AG09319 (cell line): ENCODE data around the gene SELENOO.

Source experiments
- DNase-seq: peaks from one replicate; pipeline ENCODE4 v3.0.0-alpha.2; 2010; ENCODE audit warnings: low read depth; ENCODE audit errors: extremely low read depth
- CTCF ChIP-seq: IDR thresholded peaks from 2 replicates; pipeline ENCODE4 v1.5.1; 2011; ENCODE audit warnings: low read depth, mild to moderate bottlenecking, inconsistent platforms, low read length, moderate library complexity

SELENOO gene, protein sequence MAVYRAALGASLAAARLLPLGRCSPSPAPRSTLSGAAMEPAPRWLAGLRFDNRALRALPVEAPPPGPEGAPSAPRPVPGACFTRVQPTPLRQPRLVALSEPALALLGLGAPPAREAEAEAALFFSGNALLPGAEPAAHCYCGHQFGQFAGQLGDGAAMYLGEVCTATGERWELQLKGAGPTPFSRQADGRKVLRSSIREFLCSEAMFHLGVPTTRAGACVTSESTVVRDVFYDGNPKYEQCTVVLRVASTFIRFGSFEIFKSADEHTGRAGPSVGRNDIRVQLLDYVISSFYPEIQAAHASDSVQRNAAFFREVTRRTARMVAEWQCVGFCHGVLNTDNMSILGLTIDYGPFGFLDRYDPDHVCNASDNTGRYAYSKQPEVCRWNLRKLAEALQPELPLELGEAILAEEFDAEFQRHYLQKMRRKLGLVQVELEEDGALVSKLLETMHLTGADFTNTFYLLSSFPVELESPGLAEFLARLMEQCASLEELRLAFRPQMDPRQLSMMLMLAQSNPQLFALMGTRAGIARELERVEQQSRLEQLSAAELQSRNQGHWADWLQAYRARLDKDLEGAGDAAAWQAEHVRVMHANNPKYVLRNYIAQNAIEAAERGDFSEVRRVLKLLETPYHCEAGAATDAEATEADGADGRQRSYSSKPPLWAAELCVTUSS

GRCh38 chr22:50200461-50201190 lies at the start of gene SELENOO:
Gene SELENOO, plus strand, starts transcription at chr22:50201011. Its CDS starts 26 bp downstream, at chr22:50201037.
- no peak for TF ChIP-seq CTCF
- peak; percentile 60 for DNase-seq

DNA sequence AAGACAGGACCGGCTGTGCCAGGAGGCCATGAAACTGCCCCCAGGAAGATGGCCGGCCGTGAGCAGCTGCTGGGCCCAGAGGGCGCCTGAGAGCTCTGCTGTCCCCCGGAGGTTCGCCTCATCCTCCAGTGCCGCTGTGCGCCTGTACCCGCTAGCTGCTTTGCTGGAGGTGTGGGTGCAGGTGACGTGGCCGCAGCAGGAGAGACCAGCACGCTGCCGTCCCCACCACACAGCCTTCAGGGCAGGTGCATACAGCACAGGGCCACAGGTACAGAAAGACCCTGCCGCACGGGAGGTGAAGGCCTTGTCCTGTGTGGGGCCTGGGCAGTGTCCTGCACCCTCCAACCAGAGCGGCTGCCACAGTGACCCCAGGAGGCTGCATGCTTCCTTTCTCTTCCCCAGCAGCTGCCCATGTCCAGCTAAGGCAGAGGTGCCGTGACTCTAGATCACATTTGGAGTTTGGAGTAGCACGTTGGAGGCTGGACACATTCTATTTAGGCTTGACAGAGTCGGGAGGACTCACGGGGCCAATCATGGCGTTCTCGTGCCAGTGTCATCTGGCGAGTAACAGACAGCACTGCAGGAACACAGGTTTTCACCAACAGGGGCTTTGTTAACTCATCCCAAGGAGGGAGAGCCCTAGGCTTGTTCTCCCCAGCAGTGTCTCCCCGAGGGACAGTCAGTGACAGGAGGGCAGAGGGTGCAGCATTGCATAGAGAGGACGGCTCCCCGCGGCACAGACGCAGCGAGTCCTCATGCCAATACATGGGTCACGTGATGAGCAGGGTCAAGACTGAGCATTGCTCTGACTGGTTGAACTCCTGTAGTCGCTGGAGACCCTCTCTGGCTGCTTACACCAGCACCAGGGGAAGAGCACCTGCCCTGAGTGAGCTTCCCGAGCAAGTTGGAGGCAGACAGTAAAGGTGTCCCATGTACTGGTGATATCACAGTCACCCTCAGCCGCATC lies 49.0 kb upstream of the SELENOO start:
- no peak for DNase-seq
- TF ChIP-seq CTCF: no peak

DNA sequence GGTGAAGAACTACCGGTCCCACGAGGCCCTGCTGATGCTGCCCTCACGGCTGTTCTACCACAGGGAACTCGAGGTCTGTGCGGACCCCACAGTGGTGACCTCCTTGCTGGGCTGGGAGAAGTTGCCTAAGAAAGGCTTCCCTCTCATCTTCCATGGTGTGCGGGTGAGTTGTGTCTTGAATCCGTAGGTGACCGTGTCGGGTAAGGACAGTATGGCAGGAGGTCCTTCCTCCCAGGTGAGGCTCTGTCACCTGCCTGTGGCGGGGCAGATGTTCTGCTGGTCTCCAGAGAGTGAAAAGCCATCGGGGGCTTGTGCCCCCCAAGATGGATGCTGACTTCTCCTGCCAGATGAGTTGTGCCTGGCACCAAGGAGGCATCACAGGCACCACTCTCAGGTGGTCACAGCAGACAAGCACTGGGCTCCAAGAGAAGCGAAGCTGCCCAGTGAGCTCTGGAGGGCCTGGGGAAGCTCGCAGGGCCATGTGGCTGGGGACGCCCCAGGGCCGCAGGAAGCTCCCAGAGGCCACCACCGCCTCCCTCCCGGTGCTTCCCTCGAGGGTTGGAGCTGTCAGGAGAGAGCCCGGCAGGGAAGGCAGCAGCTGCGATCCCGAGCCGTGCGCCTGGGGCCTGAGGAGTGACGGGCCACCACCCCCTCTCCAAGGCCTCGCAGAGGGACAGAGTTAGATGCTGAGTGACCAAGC lies 47.6 kb upstream of the SELENOO start:
- TF ChIP-seq CTCF: no peak
- DNase-seq: no peak

DNA sequence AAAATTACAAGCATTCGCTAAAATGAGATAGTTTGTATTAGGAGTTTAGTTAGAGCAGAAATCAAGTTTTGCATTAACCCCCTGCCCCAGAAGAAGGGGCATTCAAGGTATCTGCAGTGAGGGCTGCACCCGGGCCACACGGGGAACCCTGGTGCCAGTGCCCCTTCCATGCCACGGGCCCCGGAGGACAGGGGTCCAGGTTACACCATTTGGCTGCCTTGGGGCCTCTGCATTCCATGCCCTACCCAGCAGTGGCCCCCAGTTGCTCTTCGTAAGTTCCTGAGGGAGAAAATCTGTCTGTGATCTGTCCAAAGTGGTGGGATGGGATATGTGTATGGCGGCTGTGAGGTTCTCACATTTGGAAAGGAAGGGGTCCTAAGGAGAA lies 47.1 kb upstream of the SELENOO start:
- TF ChIP-seq CTCF: no peak
- DNase-seq: no peak

DNA sequence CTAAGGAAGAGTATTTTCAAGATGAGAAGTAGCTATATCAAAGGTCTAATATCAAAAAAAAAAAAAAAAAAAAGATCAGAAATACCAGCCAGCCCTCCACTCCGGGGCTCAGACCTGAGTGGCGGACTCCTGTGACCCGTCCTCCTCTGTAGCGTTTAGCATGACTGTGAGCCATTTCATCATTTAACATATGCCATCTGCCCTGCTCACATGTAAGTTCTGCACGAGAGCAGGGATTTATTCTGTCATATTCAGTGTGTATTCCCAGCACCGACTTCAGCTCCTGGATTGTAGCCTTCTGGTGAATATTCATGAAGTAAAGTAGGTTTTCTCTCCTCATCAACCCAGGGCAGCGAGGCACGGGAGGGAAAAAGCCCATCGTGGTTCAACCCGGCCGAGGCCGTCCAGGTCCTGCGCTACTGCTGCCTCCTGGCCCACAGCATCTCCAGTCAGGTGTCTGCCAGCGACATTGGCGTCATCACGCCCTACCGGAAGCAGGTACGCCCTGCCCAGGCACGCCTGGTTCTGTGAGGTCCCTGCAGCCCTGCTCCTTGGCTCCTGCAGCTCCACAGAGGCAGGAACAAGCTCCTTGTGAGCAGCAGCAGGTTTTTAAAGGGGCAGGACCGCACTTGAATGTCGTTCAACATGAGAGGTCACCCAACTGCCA lies 43.0 kb upstream of the SELENOO start:
- no peak for DNase-seq
- TF ChIP-seq CTCF: no peak

GRCh38 chr22:50160947-50161346 lies 39.9 kb upstream of the SELENOO start:
- DNase-seq: no peak
- TF ChIP-seq CTCF: no peak
